Naive thymus-derived CD4-positive, alpha-beta T cell (primary cell): ENCODE measurements around the gene KRT23. TPM values are rescaled to one million over a fixed set of nuclear protein-coding genes. Genes with fewer than 3 reads are reported as not detected.

ENCODE experiments used
- ATAC-seq: fragments of 150-1000 bp; cut with Tn5 transposase; 2 replicates; pipeline ENCODE4 v1.10.0; 2021; ENCODE audit warnings: mild to moderate bottlenecking, moderate library complexity
- CTCF ChIA-PET: fragments of 350-600 bp; sonication (Branson Sonifier 250); formaldehyde crosslinking; loops from one replicate; lab custom pipeline; 2021; ENCODE audit warnings: antibody characterized with exemption; lab: Charles Lee
- POLR2A ChIA-PET: fragments of 350-600 bp; sonication (Branson Sonifier 250); formaldehyde crosslinking; loops from one replicate; lab custom pipeline; 2021; ENCODE audit warnings: antibody characterized with exemption, inconsistent platforms; lab: Charles Lee
- DNase-seq, 9 donors: peaks; one replicate each; pipeline versions ENCODE4 v3.0.0 to v3.0.0-alpha.2; 2020 to 2022; ENCODE audit warnings: mixed read lengths in 1 of 9
- H3K27ac ChIP-seq: one replicate; pipeline ENCODE4 v1.7.0; 2013; ENCODE audit warnings: mild to moderate bottlenecking, low read depth, low read length, moderate library complexity
- H3K27me3 ChIP-seq, 2 donors: one replicate each; pipeline ENCODE4 v1.7.0; 2013; ENCODE audit warnings: low read length in 2 of 2, mild to moderate bottlenecking in 2 of 2, moderate library complexity in 2 of 2; ENCODE audit not compliant: control insufficient read depth in 2 of 2, insufficient read depth in 2 of 2
- H3K36me3 ChIP-seq, 3 experiments: 1 replicate in 2 of 3; 2 replicates in 1 of 3; pipeline ENCODE4 v1.7.0; 2013; ENCODE audit warnings: low read length in 3 of 3, mild to moderate bottlenecking in 3 of 3, moderate library complexity in 1 of 3; ENCODE audit not compliant: insufficient read depth in 3 of 3, control insufficient read depth in 2 of 3
- H3K4me1 ChIP-seq, 2 donors: one replicate each; pipeline ENCODE4 v1.7.0; 2013; ENCODE audit warnings: low read length in 2 of 2, mild to moderate bottlenecking in 2 of 2, moderate library complexity in 1 of 2; ENCODE audit not compliant: control insufficient read depth in 2 of 2, insufficient read depth in 2 of 2
- H3K4me3 ChIP-seq: 2 replicates; pipeline ENCODE4 v1.7.0; 2013; ENCODE audit warnings: mild to moderate bottlenecking, low read length
- H3K9me3 ChIP-seq, 3 experiments: 1 replicate in 2 of 3; 2 replicates in 1 of 3; pipeline ENCODE4 v1.7.0; 2013; ENCODE audit warnings: low read length in 3 of 3; ENCODE audit not compliant: control insufficient read depth in 2 of 3
- H3K27ac Mint-ChIP-seq, 9 donors: one replicate each; pipeline ENCODE4 v1.8.0; 2020 to 2022; ENCODE audit warnings: mixed read lengths in 9 of 9, mild to moderate bottlenecking in 8 of 9, moderate library complexity in 5 of 9, inconsistent platforms in 2 of 9
- H3K27me3 Mint-ChIP-seq, 5 donors: one replicate each; pipeline ENCODE4 v1.8.0; 2021 to 2022; ENCODE audit warnings: mixed read lengths in 5 of 5, mild to moderate bottlenecking in 1 of 5
- H3K36me3 Mint-ChIP-seq, 5 donors: one replicate each; pipeline ENCODE4 v1.8.0; 2020 to 2022; ENCODE audit warnings: mixed read lengths in 5 of 5, mild to moderate bottlenecking in 3 of 5, inconsistent platforms in 1 of 5
- H3K4me1 Mint-ChIP-seq, 7 donors: one replicate each; pipeline ENCODE4 v1.8.0; 2020 to 2022; ENCODE audit warnings: mixed read lengths in 7 of 7, mild to moderate bottlenecking in 3 of 7, inconsistent platforms in 1 of 7
- H3K4me3 Mint-ChIP-seq, 10 donors: one replicate each; pipeline ENCODE4 v1.8.0; 2020 to 2022; ENCODE audit warnings: mild to moderate bottlenecking in 10 of 10, mixed read lengths in 10 of 10, moderate library complexity in 6 of 10, inconsistent platforms in 2 of 10
- H3K9me3 Mint-ChIP-seq, 11 donors: one replicate each; pipeline ENCODE4 v1.8.0; 2020 to 2022; ENCODE audit warnings: mixed read lengths in 11 of 11, mild to moderate bottlenecking in 4 of 11, inconsistent platforms in 1 of 11, moderate library complexity in 1 of 11
- intact Hi-C, 2 donors: fragments of 100-400 bp; cut with micrococcal nuclease; formaldehyde crosslinking; loops; one replicate each; pipeline ENCODE4 v1.15.1; 2023
- polyA plus RNA-seq, 2 donors: library from polyadenylated mRNA; unstranded; fragments of 300-500 nt; fragmentation: Illumina TruSeq; gene quantifications; one replicate each; pipeline ENCODE4 v1.2.3, GENCODE V29; 2021
- total RNA-seq, 6 experiments: library from RNA in 5 of 6; stranded (reverse) in 5 of 6; gene quantifications; 1 replicate in 5 of 6; 2 replicates in 1 of 6; pipeline ENCODE4 v1.2.3 and lab custom pipeline; 2021 to 2026

KRT23 gene
- total and polyA plus RNA-seq, 7 experiments from 2014 or later: 0.83 TPM; not detected in 6

DNA sequence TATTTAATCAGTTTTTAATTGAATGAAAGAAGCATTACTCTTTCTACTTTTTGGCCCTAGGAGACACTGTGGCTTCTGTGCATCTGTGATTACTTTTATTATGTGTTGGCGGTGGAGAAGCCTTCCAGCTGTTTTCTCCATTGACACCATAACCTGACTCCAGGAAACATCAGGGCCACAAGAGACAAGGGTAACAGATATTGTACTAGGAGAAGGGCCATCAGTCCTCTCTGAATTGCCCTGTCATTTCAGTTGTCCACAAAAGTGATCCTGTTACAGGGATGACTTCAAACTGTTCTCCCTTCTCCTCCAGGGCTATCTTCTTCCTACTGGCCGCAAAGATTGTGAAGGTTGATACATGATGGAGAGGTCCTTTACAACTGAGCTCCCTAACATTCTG lies 14.7 kb upstream of the KRT23 start:
- H3K36me3 Mint-ChIP-seq: no peaks in the 10 kb centered on the region
- H3K4me1 Mint-ChIP-seq: no peaks in the 10 kb centered on the region
- H3K27me3 ChIP-seq: no peaks in the 10 kb centered on the region
- no peak overlapping the region for H3K4me3 ChIP-seq
- DNase-seq (no peak), ATAC-seq (no peak)
- peaks cover 42 to 71% (median 64%) of the 10 kb centered on the region in 5 donors for H3K27me3 Mint-ChIP-seq
- H3K36me3 ChIP-seq: no peaks in the 10 kb centered on the region
- no peak overlapping the region for H3K27ac Mint-ChIP-seq
- no peak overlapping the region for H3K27ac ChIP-seq
- intact Hi-C loops: no loop called here
- CTCF ChIA-PET: interaction anchor here (1.0 kb wide), 1 partner anchor 696 kb away, joined by 3 read pairs; no protein-coding TSS in a partner anchor
- no peaks in the 10 kb centered on the region for H3K4me1 ChIP-seq
- H3K4me3 Mint-ChIP-seq: no peak overlapping the region
- H3K9me3 ChIP-seq: no peaks in the 10 kb centered on the region
- peaks cover 0 to 1% (median 0%) of the 10 kb centered on the region in 11 donors for H3K9me3 Mint-ChIP-seq
- POLR2A ChIA-PET: interaction anchor here (0.6 to 0.7 kb wide), 3 partner anchors 339 to 1190 kb away, joined by 3 read pairs; no protein-coding TSS in a partner anchor

GRCh38 chr17:40951011-40951622 lies 13.7 kb upstream of the KRT23 start:
- no peaks in the 10 kb centered on the region for H3K36me3 ChIP-seq
- H3K36me3 Mint-ChIP-seq: no peaks in the 10 kb centered on the region
- H3K27ac ChIP-seq: no peak overlapping the region
- H3K4me3 Mint-ChIP-seq: no peak overlapping the region
- ATAC-seq (no peak), DNase-seq (no peak)
- peaks cover 50 to 80% (median 72%) of the 10 kb centered on the region in 5 donors for H3K27me3 Mint-ChIP-seq
- ChIA-PET POLR2A (no interaction called here), CTCF (no interaction called here)
- no peaks in the 10 kb centered on the region for H3K9me3 ChIP-seq
- no peaks in the 10 kb centered on the region for H3K27me3 ChIP-seq
- intact Hi-C loops: no loop called here
- no peaks in the 10 kb centered on the region for H3K4me1 Mint-ChIP-seq
- no peaks in the 10 kb centered on the region for H3K4me1 ChIP-seq
- no peak overlapping the region for H3K4me3 ChIP-seq
- H3K27ac Mint-ChIP-seq: no peak overlapping the region
- H3K9me3 Mint-ChIP-seq: peaks cover 0 to 1% (median 0%) of the 10 kb centered on the region in 11 donors

DNA sequence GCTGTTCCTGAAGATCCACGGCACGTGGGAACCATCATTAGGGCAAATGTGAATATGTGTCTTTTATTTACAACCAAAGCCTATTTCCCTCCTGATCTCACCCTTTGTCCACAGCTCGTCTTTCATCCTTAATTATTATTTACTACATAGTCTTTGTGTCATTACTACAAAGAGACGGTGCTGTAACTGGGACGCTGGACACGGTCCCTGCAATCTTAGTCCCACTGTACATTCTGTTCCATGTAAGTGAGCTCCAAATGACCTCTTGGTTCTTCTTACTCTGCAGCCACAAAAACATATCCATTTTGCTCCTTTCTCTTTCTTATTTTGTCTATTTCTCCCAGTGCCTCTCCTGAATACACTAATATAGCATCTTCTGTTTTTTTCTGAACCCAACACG lies 12.7 kb upstream of the KRT23 start:
- H3K27me3 ChIP-seq: no peaks in the 10 kb centered on the region
- no peaks in the 10 kb centered on the region for H3K9me3 ChIP-seq
- CTCF ChIA-PET: no interaction called here

GRCh38 chr17:40949418-40949817 lies 12.0 kb upstream of the KRT23 start:
- DNase-seq (no peak), ATAC-seq (no peak)
- Mint-ChIP-seq H3K27ac (no peak overlapping the region), H3K4me1 (no peaks in the 10 kb centered on the region), H3K4me3 (no peak overlapping the region), H3K36me3 (no peaks in the 10 kb centered on the region), H3K9me3 (peaks cover 0 to 2% (median 0%) of the 10 kb centered on the region in 11 donors), H3K27me3 (peaks cover 57 to 81% (median 67%) of the 10 kb centered on the region in 5 donors)
- no peaks in the 10 kb centered on the region for H3K36me3 ChIP-seq
- CTCF ChIA-PET: no interaction called here
- no peaks in the 10 kb centered on the region for H3K27me3 ChIP-seq
- no peaks in the 10 kb centered on the region for H3K9me3 ChIP-seq
- H3K27ac ChIP-seq: no peak overlapping the region
- POLR2A ChIA-PET: no interaction called here
- H3K4me3 ChIP-seq: no peak overlapping the region
- intact Hi-C loops: no loop called here
- H3K4me1 ChIP-seq: no peaks in the 10 kb centered on the region

More for the DNA sequence above, 12.7 kb upstream of the KRT23 start:
- Mint-ChIP-seq H3K27me3 (peaks cover 54 to 77% (median 72%) of the 10 kb centered on the region in 5 donors), H3K36me3 (no peaks in the 10 kb centered on the region), H3K4me3 (no peak overlapping the region), H3K27ac (no peak overlapping the region), H3K4me1 (no peaks in the 10 kb centered on the region), H3K9me3 (peaks cover 0 to under 1% (median 0%) of the 10 kb centered on the region in 11 donors)
- DNase-seq: no peak
- POLR2A ChIA-PET: no interaction called here
- no peak overlapping the region for H3K4me3 ChIP-seq
- intact Hi-C loops: no loop called here
- no peaks in the 10 kb centered on the region for H3K4me1 ChIP-seq
- no peak for ATAC-seq
- no peaks in the 10 kb centered on the region for H3K36me3 ChIP-seq
- H3K27ac ChIP-seq: no peak overlapping the region

DNA sequence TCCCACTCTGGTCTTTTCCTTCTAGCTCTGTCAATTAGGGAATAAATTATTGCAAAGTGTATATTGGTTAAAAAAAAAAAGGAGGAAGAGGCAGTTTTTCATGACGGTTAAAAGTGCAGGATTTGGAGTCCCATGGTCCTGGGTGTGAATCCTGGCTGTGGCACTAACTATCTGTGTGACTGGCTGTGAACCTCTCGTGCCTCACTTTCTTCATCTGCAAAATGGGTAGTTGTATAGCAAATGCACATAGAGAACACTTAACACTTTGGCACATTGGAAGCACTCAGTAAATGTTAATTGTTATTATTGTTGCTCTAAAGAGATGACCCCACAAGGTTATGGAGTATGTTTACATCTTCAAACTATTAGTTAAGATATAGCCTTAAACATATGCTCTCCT lies 10.5 kb upstream of the KRT23 start:
- no peak overlapping the region for H3K27ac Mint-ChIP-seq
- no peak overlapping the region for H3K4me3 Mint-ChIP-seq
- DNase-seq (no peak), ATAC-seq (no peak)
- Histone ChIP-seq H3K36me3 (no peaks in the 10 kb centered on the region), H3K27me3 (no peaks in the 10 kb centered on the region), H3K4me3 (no peak overlapping the region), H3K9me3 (no peaks in the 10 kb centered on the region), H3K4me1 (no peaks in the 10 kb centered on the region), H3K27ac (no peak overlapping the region)
- no peaks in the 10 kb centered on the region for H3K36me3 Mint-ChIP-seq
- intact Hi-C loops: no loop called here
- H3K9me3 Mint-ChIP-seq: peaks cover 0 to 4% (median 0%) of the 10 kb centered on the region in 11 donors
- ChIA-PET POLR2A (no interaction called here), CTCF (no interaction called here)
- no peaks in the 10 kb centered on the region for H3K4me1 Mint-ChIP-seq
- H3K27me3 Mint-ChIP-seq: peaks cover 53 to 78% (median 61%) of the 10 kb centered on the region in 5 donors

GRCh38 chr17:40945414-40945813 lies 8.0 kb upstream of the KRT23 start:
- CTCF ChIA-PET: interaction anchor here (0.6 to 0.7 kb wide), 2 partner anchors 283 to 704 kb away, joined by 3 read pairs; no protein-coding TSS in a partner anchor
- DNase-seq: no peak
- Histone ChIP-seq H3K4me3 (no peak overlapping the region), H3K27me3 (no peaks in the 10 kb centered on the region), H3K36me3 (no peaks in the 10 kb centered on the region), H3K27ac (no peak overlapping the region), H3K4me1 (no peaks in the 10 kb centered on the region), H3K9me3 (no peaks in the 10 kb centered on the region)
- no peak overlapping the region for H3K27ac Mint-ChIP-seq
- POLR2A ChIA-PET: no interaction called here
- peaks cover 0 to 4% (median 0%) of the 10 kb centered on the region in 7 donors for H3K4me1 Mint-ChIP-seq
- H3K36me3 Mint-ChIP-seq: no peaks in the 10 kb centered on the region
- ATAC-seq: no peak
- H3K9me3 Mint-ChIP-seq: peaks cover 0 to 4% (median 0%) of the 10 kb centered on the region in 11 donors
- peaks cover 51 to 74% (median 59%) of the 10 kb centered on the region in 5 donors for H3K27me3 Mint-ChIP-seq
- intact Hi-C loops: no loop called here
- no peak overlapping the region for H3K4me3 Mint-ChIP-seq

- no peak overlapping the region for H3K4me3 ChIP-seq
- peaks cover 0 to 4% (median 0%) of the 10 kb centered on the region in 7 donors for H3K4me1 Mint-ChIP-seq
- CTCF ChIA-PET: no interaction called here
- H3K27me3 Mint-ChIP-seq: peaks cover 43 to 66% (median 53%) of the 10 kb centered on the region in 5 donors
- H3K27ac ChIP-seq: no peak overlapping the region
- no peak overlapping the region for H3K27ac Mint-ChIP-seq
- H3K9me3 Mint-ChIP-seq: peaks cover 0 to 4% (median 0%) of the 10 kb centered on the region in 11 donors
- no peaks in the 10 kb centered on the region for H3K9me3 ChIP-seq
- intact Hi-C loops: no loop called here
- H3K36me3 Mint-ChIP-seq: no peaks in the 10 kb centered on the region
- no peaks in the 10 kb centered on the region for H3K4me1 ChIP-seq
- POLR2A ChIA-PET: no interaction called here
- no peaks in the 10 kb centered on the region for H3K36me3 ChIP-seq
- DNase-seq (no peak), ATAC-seq (no peak)
- no peaks in the 10 kb centered on the region for H3K27me3 ChIP-seq
- H3K4me3 Mint-ChIP-seq: no peak overlapping the region
These were observed 7.1 kb upstream of the KRT23 start for GRCh38 chr17:40944531-40944930.
